C4-2B (cell line): ENCODE results near the gene CIBAR2.

ENCODE experiments used
- H3K27ac ChIP-seq: fragments of 450-650 bp; 2 replicates; pipeline ENCODE4 v1.5.1; 2017
- ZFX ChIP-seq: fragments of 450-650 bp; IDR thresholded peaks from 2 replicates; pipeline ENCODE4 v1.6.1; 2017
- TF ChIP-seq, protein P1 (sequence below): fragments of 450-650 bp; conservative IDR thresholded peaks from 2 replicates; pipeline ENCODE4 v1.5.1; 2017; ENCODE audit warnings: mild to moderate bottlenecking

CIBAR2 gene

DNA sequence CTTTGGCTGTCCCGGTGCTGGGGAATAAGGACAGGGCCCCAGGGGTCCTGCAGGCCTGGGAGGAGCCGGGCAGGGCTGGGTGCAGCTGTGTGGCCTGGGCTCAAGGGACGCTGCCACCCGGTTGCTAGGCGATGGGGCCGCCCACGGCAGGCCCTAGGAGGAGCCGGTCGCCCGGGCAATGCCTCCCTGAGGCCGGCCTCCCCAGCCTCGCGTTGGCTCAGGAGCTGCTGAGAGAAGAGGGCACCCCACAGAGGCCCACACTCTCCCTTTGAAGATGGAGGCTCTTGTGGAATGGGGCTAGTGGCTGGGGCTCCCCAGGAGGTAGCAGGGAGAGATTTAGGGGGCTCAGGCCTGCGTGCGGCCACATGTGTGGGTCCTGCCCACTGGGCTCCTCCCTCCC is at the start of gene CIBAR2:
CIBAR2 (minus strand) TSS at position 109 of the 400 bp plus-strand sequence. CDS start 120 bp downstream, outside the sequence.
- TF ChIP-seq, protein P1, sequence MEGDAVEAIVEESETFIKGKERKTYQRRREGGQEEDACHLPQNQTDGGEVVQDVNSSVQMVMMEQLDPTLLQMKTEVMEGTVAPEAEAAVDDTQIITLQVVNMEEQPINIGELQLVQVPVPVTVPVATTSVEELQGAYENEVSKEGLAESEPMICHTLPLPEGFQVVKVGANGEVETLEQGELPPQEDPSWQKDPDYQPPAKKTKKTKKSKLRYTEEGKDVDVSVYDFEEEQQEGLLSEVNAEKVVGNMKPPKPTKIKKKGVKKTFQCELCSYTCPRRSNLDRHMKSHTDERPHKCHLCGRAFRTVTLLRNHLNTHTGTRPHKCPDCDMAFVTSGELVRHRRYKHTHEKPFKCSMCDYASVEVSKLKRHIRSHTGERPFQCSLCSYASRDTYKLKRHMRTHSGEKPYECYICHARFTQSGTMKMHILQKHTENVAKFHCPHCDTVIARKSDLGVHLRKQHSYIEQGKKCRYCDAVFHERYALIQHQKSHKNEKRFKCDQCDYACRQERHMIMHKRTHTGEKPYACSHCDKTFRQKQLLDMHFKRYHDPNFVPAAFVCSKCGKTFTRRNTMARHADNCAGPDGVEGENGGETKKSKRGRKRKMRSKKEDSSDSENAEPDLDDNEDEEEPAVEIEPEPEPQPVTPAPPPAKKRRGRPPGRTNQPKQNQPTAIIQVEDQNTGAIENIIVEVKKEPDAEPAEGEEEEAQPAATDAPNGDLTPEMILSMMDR = no peak
- TF ChIP-seq ZFX = no peak
- H3K27ac ChIP-seq = no peak within 1 kb of the TSS

DNA sequence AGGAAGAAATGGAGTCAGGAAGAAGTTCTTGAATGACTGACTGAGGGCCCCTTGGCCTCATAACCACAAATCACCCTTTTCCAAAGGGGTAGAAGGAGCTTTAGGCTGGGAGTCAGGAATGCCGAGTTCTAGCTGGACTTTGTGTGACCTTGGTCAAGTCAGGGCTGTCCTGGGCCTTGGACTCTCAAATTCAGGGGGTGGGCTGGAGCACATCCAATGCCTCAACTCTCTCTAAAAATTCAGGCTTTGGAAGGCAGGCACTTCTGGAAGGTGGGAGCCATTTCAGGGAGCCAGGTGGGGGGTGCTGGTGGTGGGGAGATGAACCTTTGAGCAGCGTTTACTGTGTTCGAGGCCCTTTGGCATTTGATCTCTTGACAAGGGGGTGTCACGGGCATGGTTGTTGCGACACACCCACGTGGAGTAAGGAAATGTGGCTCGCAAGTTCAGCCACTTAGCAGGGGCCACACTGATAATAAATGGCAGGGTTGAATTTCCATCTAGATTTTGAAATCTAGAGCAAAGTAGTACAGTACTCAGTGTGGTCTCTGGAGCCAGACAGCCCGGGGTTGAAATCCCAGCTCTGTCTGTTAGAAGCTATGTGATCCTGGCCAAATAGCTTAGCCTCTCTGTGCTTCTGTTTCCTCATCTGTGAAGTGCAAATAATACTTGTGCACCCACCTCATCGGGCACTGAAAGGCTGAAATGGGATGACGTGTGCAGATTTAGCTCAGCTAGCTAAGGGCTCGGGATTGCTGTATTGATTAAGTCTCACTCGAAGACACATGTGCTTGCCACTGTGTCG is 47.1 kb upstream of the CIBAR2 start:
- no peak for TF ChIP-seq ZFX
- TF ChIP-seq, protein P1 = no peak
- no peak overlapping the region for H3K27ac ChIP-seq

DNA sequence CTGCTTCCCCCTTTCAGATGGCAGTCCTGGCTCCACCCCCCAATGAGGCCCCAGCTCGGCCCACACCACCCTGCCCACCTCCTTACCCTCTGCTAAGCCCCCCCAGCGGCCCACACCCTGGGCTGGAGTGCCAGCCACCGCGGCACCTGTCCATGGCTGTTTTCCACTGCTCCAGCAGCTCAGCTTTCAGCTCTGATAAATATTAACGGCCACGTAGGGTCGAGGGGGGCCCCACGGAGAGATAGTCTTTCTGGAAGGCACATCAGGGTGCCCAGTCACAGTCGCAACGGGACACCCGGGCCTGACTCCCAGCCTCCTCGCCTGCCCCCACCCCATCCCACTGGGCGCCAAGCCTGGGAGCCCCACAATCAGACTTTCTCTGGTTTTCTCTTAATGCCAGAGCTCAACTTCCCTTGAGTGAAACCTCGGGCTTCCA is 46.5 kb upstream of the CIBAR2 start:
- H3K27ac ChIP-seq = no peak overlapping the region
- TF ChIP-seq, protein P1 = no peak
- TF ChIP-seq ZFX = no peak

DNA sequence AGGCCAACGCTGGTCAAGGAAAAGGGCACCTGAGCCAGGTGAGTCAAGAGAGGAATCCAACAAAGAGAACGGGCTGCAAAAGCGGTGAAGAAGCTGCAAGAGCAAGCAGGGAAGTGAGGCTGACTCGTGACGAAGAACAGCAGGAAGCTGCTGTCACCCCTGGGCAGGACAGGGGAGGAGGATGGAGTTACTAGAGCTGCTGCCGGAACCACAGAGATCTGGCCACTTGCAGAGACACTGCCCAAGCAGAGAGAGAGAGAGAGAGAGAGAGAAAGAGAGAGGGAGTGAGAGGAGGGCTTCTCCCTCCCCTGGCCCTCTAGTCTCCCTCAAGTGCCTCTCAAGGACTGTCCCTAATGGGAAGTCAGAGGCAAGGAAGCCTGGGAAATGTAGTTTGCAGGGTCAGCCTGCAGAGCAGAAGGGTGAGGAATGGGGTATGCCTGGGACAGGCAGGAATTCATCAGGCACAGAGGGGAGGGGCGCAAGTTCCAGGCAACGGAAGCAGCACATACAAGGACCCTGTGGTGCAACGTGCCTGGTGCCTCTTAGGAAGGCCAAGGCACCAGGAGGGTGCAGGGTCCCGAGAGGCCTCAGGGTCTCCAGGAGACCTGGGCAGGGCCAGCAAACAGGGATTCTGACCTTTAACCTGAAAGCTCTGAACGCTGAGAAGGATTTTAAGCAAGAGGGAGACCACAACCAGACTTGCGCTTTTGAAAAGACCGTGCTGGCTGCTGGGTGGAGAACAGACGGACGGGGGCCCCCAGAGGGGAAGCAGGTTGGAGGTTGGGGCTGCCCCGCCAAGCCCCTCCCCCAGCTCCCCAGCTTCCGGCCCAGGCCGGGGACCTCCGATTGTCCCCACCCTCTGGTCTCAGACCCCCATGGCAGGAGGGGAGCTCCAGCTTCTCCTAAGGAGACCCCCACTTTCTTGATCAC is 45.8 kb upstream of the CIBAR2 start:
- TF ChIP-seq, protein P1 = no peak
- TF ChIP-seq ZFX = no peak

DNA sequence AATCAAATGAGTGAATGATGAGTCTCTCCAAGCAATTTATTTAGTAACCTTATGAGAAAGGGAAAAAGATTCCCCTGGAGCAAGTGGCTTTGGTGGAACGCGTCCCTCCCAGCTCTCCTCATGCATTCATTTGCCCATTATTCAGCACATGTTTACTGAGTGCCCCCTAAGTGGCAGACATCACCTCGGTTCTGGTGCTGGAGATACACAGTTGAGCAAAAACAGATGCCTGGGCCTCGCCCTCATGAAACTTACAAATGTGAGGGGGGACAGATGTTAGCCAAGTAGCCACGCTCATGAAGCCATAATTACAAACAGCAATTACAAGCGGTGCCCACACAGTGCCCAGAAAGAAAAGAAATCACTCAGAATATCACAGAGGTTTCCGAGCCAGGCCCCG is 45.1 kb upstream of the CIBAR2 start:
- TF ChIP-seq ZFX = no peak
- TF ChIP-seq, protein P1 = no peak
- no peak overlapping the region for H3K27ac ChIP-seq

More for the DNA sequence above, 45.8 kb upstream of the CIBAR2 start:
- H3K27ac ChIP-seq = no peak overlapping the region

DNA sequence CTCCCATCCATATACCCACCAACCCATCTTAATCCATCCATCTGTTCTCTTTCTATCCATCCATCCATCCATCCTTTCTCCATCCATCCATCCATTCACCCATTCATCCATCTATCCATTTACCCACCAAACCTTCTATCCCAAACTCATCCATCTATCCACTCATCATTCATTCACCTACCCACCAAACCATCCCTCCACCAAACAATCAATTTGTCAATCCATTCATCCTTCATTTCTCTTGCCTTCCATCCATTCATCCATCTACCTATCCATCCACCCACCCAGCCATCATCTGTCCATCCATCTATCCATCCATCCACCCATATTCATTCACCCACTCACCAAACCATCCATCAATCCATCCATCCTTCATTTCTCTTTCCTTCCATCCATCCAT is 44.6 kb upstream of the CIBAR2 start:
- TF ChIP-seq ZFX = no peak
- TF ChIP-seq, protein P1 = no peak
- no peak overlapping the region for H3K27ac ChIP-seq

DNA sequence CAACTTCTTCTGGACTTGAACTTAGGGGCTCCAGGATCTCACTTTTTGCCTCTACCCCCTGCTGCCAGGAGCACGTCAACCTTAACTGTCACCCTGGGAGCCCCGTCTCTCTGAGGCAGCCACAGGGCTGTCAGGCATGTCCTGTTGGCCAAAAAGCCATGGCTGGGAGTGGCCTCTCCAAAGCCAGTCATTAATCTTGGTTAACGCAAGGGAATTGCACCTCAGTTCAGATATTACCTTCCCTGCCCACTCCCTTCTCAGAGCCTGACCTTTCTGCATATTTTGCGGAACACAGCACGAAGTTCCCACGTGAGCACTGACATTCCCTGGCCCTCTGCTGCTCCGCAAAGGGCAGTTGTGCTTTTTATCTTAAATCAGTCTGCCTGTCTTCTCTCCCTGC is 44.2 kb upstream of the CIBAR2 start:
- no peak for TF ChIP-seq ZFX
- TF ChIP-seq, protein P1 = no peak
- H3K27ac ChIP-seq = no peak overlapping the region
